B cell (primary cell): ENCODE results near the gene CEP131. TPM values are rescaled to one million over a fixed set of nuclear protein-coding genes. Genes with fewer than 3 reads are reported as not detected.

ENCODE experiments used
- ATAC-seq: fragments of 200-7000 bp; cut with Tn5 transposase; one replicate; pipeline ENCODE4 v1.10.0; 2021; ENCODE audit warnings: low read depth, mild to moderate bottlenecking, moderate number of reproducible peaks, moderate library complexity
- CTCF ChIA-PET: fragments of 350-600 bp; sonication (Branson Sonifier 250); formaldehyde crosslinking; loops from one replicate; lab custom pipeline; 2021; ENCODE audit warnings: antibody characterized with exemption, inconsistent platforms; lab: Charles Lee
- POLR2A ChIA-PET: fragments of 350-600 bp; sonication (Branson Sonifier 250); formaldehyde crosslinking; loops from one replicate; lab custom pipeline; 2021; ENCODE audit warnings: antibody characterized with exemption; lab: Charles Lee
- DNase-seq: peaks from one replicate; pipeline ENCODE4 v3.0.0; 2013
- H2AFZ ChIP-seq: 2 replicates; pipeline ENCODE4 v1.6.1; 2012; ENCODE audit warnings: mild to moderate bottlenecking, low read depth, low read length; ENCODE audit not compliant: insufficient read depth, poor library complexity, severe bottlenecking
- H3K27ac ChIP-seq, 2 donors: 1 replicate in 1 of 2; 2 replicates in 1 of 2; pipeline ENCODE4 v1.5.1; 2012 to 2013; ENCODE audit warnings: low read length in 2 of 2, mild to moderate bottlenecking in 2 of 2, moderate library complexity in 1 of 2
- H3K27me3 ChIP-seq, 4 experiments: fragments of 200-600 bp in 1 of 4; sonication (generic) in 1 of 4; replicated peaks in 1 of 4; 1 replicate in 2 of 4; 2 replicates in 2 of 4; pipeline versions ENCODE4 v1.6.1 to v1.7.0; 2013 to 2016; ENCODE audit warnings: low read length in 3 of 4, mild to moderate bottlenecking in 2 of 4, mixed read lengths in 1 of 4, moderate library complexity in 1 of 4; ENCODE audit not compliant: insufficient read depth in 4 of 4, control insufficient read depth in 3 of 4; ENCODE audit errors: control extremely low read depth in 1 of 4
- H3K36me3 ChIP-seq, 2 experiments: replicated peaks in 1 of 2; 1 replicate in 1 of 2; 2 replicates in 1 of 2; pipeline versions ENCODE4 v1.6.1 to v1.7.1; 2013; ENCODE audit warnings: low read length in 1 of 2; ENCODE audit not compliant: insufficient read depth in 2 of 2, control insufficient read depth in 1 of 2; ENCODE audit errors: control extremely low read depth in 1 of 2, extremely low read depth in 1 of 2
- H3K4me1 ChIP-seq, 2 donors: fragments of 200-600 bp in 1 of 2; sonication (generic) in 1 of 2; 1 replicate in 1 of 2; 2 replicates in 1 of 2; pipeline versions ENCODE4 v1.5.1 to v1.6.1; 2013 to 2017; ENCODE audit warnings: low read length in 2 of 2; ENCODE audit not compliant: control insufficient read depth in 2 of 2, insufficient read depth in 2 of 2
- H3K4me2 ChIP-seq: replicated peaks from 2 replicates; pipeline ENCODE3; 2012; ENCODE audit warnings: mild to moderate bottlenecking, low read depth, low read length; ENCODE audit not compliant: poor library complexity, severe bottlenecking
- H3K4me3 ChIP-seq, 5 experiments: fragments of 200-600 bp in 1 of 5; sonication (generic) in 1 of 5; 1 replicate in 3 of 5; 2 replicates in 2 of 5; pipeline versions ENCODE4 v1.5.1 to v1.7.0; 2011 to 2016; ENCODE audit warnings: low read length in 4 of 5, mild to moderate bottlenecking in 4 of 5, low read depth in 2 of 5, control low read depth in 1 of 5, moderate library complexity in 1 of 5; ENCODE audit not compliant: insufficient read depth in 1 of 5; ENCODE audit errors: control extremely low read depth in 1 of 5, extremely low read depth in 1 of 5
- H3K79me2 ChIP-seq: fragments of 200-600 bp; sonication (generic); one replicate; pipeline ENCODE4 v1.6.0; 2016; ENCODE audit warnings: low read length; ENCODE audit not compliant: control insufficient read depth, insufficient read depth
- H3K9ac ChIP-seq: fragments of 200-600 bp; sonication (generic); 2 replicates; pipeline ENCODE4 v1.6.1; 2017; ENCODE audit warnings: mild to moderate bottlenecking, low read length, moderate library complexity
- H3K9me3 ChIP-seq, 3 donors: one replicate each; pipeline versions ENCODE4 v1.6.1 to v1.7.1; 2013; ENCODE audit warnings: low read length in 2 of 3; ENCODE audit not compliant: control insufficient read depth in 2 of 3, insufficient read depth in 1 of 3; ENCODE audit errors: control extremely low read depth in 1 of 3
- H4K20me1 ChIP-seq: 2 replicates; pipeline ENCODE4 v1.6.0; 2012; ENCODE audit warnings: mild to moderate bottlenecking, low read length; ENCODE audit not compliant: insufficient read depth, control insufficient read depth, poor library complexity, severe bottlenecking
- H3K27ac Mint-ChIP-seq: one replicate; pipeline ENCODE4 v1.8.0; 2021; ENCODE audit warnings: mixed read lengths
- H3K27me3 Mint-ChIP-seq: one replicate; pipeline ENCODE4 v1.8.0; 2021; ENCODE audit warnings: mixed read lengths
- H3K4me1 Mint-ChIP-seq: one replicate; pipeline ENCODE4 v1.8.0; 2021; ENCODE audit warnings: mixed read lengths
- H3K4me3 Mint-ChIP-seq: one replicate; pipeline ENCODE4 v1.8.0; 2021; ENCODE audit warnings: mixed read lengths
- H3K9me3 Mint-ChIP-seq: one replicate; pipeline ENCODE4 v1.8.0; 2022; ENCODE audit warnings: mixed read lengths; ENCODE audit not compliant: insufficient read depth
- EZH2 ChIP-seq: IDR thresholded peaks from 2 replicates; pipeline ENCODE4 v1.6.1; 2012; ENCODE audit warnings: borderline replicate concordance, low read depth, mild to moderate bottlenecking, moderate library complexity, low read length; ENCODE audit not compliant: insufficient read depth, poor library complexity, severe bottlenecking
- whole genome bisulfite sequencing: methylation state at CpG from one replicate; pipeline ENCODE4 v1.1.5; 2013; ENCODE audit warnings: missing lambda C conversion rate; ENCODE audit not compliant: insufficient coverage; 5-methylcytosine and 5-hydroxymethylcytosine counted together
- intact Hi-C: fragments of 100-400 bp; cut with micrococcal nuclease; formaldehyde crosslinking; loops from one replicate; pipeline ENCODE4 v1.10.0; 2022
- polyA plus RNA-seq: library from polyadenylated mRNA; depleted of rRNA; stranded (reverse); fragments of >200 nt; gene quantifications from 2 replicates; pipeline ENCODE4 v1.2.3, GENCODE V29; 2012
- total RNA-seq, 2 donors: library from RNA; stranded (reverse); fragments of 120-200 nt in 1 of 2; gene quantifications; 1 replicate in 1 of 2; 2 replicates in 1 of 2; pipeline versions ENCODE4 v1.2.3 to v1.2.4, GENCODE V29; 2013 to 2022
- TF ChIP-seq, protein P1 (sequence below): fragments of 200-600 bp; IDR thresholded peaks from one replicate; pipeline ENCODE4 v1.8.0; 2022; ENCODE audit warnings: antibody characterized with exemption, mild to moderate bottlenecking

CEP131 gene
- total and polyA plus RNA-seq, 2 donors (not counting 1 experiment from before 2014, with no cell fraction given), result 18.8 to 25.5 TPM

GRCh38 chr17:81231766-81232581 is 9.2 kb upstream of the CEP131 start:
- H3K79me2 ChIP-seq, result peaks cover 40% of the 10 kb centered on the region

More at GRCh38 chr17:81231766-81232581, 9.2 kb upstream of the CEP131 start:
- Histone ChIP-seq H3K27ac (no peak overlapping the region), H3K4me3 (no peak overlapping the region), H3K4me1 (peaks cover 19 to 31% of the 10 kb centered on the region in 2 donors), H4K20me1 (peaks cover 57% of the 10 kb centered on the region), H3K36me3 (peaks cover 0 to 66% of the 10 kb centered on the region in 2 experiments), H2AFZ (no peak overlapping the region), H3K9ac (no peak overlapping the region), H3K9me3 (peaks cover 0 to 5% (median 0%) of the 10 kb centered on the region in 3 donors), H3K27me3 (no peaks in the 10 kb centered on the region), H3K4me2 (no peak overlapping the region)
- Mint-ChIP-seq H3K4me1 (peaks cover 40% of the 10 kb centered on the region), H3K27ac (no peak overlapping the region), H3K27me3 (no peaks in the 10 kb centered on the region), H3K4me3 (no peak overlapping the region), H3K9me3 (no peaks in the 10 kb centered on the region)
- intact Hi-C loops, result no loop called here
- ChIA-PET POLR2A (interaction anchor here (0.6 kb wide), 1 partner anchor 213 kb away, joined by 3 read pairs; no protein-coding TSS in a partner anchor), CTCF (no interaction called here)
- WGBS, result 95% methylated on average over 42 of the region's 43 CpGs
- no peak for ATAC-seq
- DNase-seq, result no peak
- TF ChIP-seq, protein P1, sequence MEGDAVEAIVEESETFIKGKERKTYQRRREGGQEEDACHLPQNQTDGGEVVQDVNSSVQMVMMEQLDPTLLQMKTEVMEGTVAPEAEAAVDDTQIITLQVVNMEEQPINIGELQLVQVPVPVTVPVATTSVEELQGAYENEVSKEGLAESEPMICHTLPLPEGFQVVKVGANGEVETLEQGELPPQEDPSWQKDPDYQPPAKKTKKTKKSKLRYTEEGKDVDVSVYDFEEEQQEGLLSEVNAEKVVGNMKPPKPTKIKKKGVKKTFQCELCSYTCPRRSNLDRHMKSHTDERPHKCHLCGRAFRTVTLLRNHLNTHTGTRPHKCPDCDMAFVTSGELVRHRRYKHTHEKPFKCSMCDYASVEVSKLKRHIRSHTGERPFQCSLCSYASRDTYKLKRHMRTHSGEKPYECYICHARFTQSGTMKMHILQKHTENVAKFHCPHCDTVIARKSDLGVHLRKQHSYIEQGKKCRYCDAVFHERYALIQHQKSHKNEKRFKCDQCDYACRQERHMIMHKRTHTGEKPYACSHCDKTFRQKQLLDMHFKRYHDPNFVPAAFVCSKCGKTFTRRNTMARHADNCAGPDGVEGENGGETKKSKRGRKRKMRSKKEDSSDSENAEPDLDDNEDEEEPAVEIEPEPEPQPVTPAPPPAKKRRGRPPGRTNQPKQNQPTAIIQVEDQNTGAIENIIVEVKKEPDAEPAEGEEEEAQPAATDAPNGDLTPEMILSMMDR, result no peak
- no peak for TF ChIP-seq EZH2
